H9 (cell line): ENCODE measurements around the gene TFF3. TPM values are rescaled to one million over a fixed set of nuclear protein-coding genes. Genes with fewer than 3 reads are reported as not detected.

Experiments used
- DNase-seq: peaks from one replicate; pipeline ENCODE4 v3.0.0-alpha.2; 2017
- H2AFZ ChIP-seq: one replicate; pipeline ENCODE4 v1.6.1; 2013; ENCODE audit warnings: mild to moderate bottlenecking, low read length, control low read depth, moderate library complexity
- H2AK5ac ChIP-seq: 2 replicates; pipeline ENCODE4 v1.6.1; 2013; ENCODE audit warnings: low read length, control low read depth, mixed read lengths; ENCODE audit not compliant: insufficient read length
- H2BK120ac ChIP-seq: one replicate; pipeline ENCODE4 v1.6.1; 2013; ENCODE audit warnings: low read depth, mild to moderate bottlenecking, low read length, control low read depth, inconsistent platforms; ENCODE audit not compliant: poor library complexity, severe bottlenecking
- H2BK12ac ChIP-seq: 2 replicates; pipeline ENCODE4 v1.6.1; 2013; ENCODE audit warnings: low read length, control low read depth, mixed read lengths, low read depth; ENCODE audit not compliant: insufficient read length
- H2BK15ac ChIP-seq: 2 replicates; pipeline ENCODE4 v1.6.1; 2013; ENCODE audit warnings: low read depth, low read length, control low read depth
- H2BK20ac ChIP-seq: one replicate; pipeline ENCODE4 v1.6.1; 2013; ENCODE audit warnings: low read depth, mild to moderate bottlenecking, low read length, control low read depth, inconsistent platforms; ENCODE audit not compliant: poor library complexity, severe bottlenecking
- H2BK5ac ChIP-seq: 2 replicates; pipeline ENCODE4 v1.6.1; 2013; ENCODE audit warnings: low read length, control low read depth, mixed read lengths; ENCODE audit not compliant: insufficient read length
- H3K14ac ChIP-seq: 2 replicates; pipeline ENCODE4 v1.6.1; 2013; ENCODE audit warnings: low read length, control low read depth; ENCODE audit not compliant: insufficient read depth
- H3K18ac ChIP-seq: 2 replicates; pipeline ENCODE4 v1.6.1; 2013; ENCODE audit warnings: low read depth, mild to moderate bottlenecking, mixed read lengths, low read length, control low read depth; ENCODE audit not compliant: insufficient read length
- H3K23ac ChIP-seq: 2 replicates; pipeline ENCODE4 v1.6.1; 2013; ENCODE audit warnings: low read length, control low read depth, mixed read lengths, low read depth; ENCODE audit not compliant: insufficient read length
- H3K23me2 ChIP-seq: 2 replicates; pipeline ENCODE4 v1.6.1; 2013; ENCODE audit warnings: low read depth, mild to moderate bottlenecking, mixed read lengths, low read length, control low read depth; ENCODE audit not compliant: insufficient read length, poor library complexity, severe bottlenecking
- H3K27ac ChIP-seq: 2 replicates; pipeline ENCODE4 v1.5.1; 2013; ENCODE audit warnings: low read length, control low read depth, mixed read lengths, low read depth; ENCODE audit not compliant: insufficient read length
- H3K27me3 ChIP-seq: 2 replicates; pipeline ENCODE4 v1.6.1; 2013; ENCODE audit warnings: low read length, control low read depth, inconsistent platforms; ENCODE audit not compliant: insufficient read depth
- H3K4ac ChIP-seq: 2 replicates; pipeline ENCODE4 v1.6.1; 2013; ENCODE audit warnings: low read depth, mild to moderate bottlenecking, control low read depth, inconsistent platforms, low read length, moderate library complexity
- H3K4me1 ChIP-seq: 2 replicates; pipeline ENCODE4 v1.6.1; 2013; ENCODE audit warnings: low read length, control low read depth, inconsistent platforms; ENCODE audit not compliant: insufficient read depth
- H3K4me2 ChIP-seq: 2 replicates; pipeline ENCODE4 v1.6.1; 2013; ENCODE audit warnings: low read length, control low read depth, mixed read lengths; ENCODE audit not compliant: insufficient read length, insufficient read depth
- H3K56ac ChIP-seq: 2 replicates; pipeline ENCODE4 v1.6.1; 2013; ENCODE audit warnings: low read depth, mild to moderate bottlenecking, mixed read lengths, low read length, control low read depth; ENCODE audit not compliant: insufficient read length
- H3K79me1 ChIP-seq: 2 replicates; pipeline ENCODE4 v1.6.1; 2013; ENCODE audit warnings: low read depth, mild to moderate bottlenecking, moderate library complexity, low read length, control low read depth, inconsistent platforms; ENCODE audit not compliant: insufficient read depth, poor library complexity, severe bottlenecking
- H3K79me2 ChIP-seq: 2 replicates; pipeline ENCODE4 v1.6.1; 2013; ENCODE audit warnings: low read length, control low read depth, inconsistent platforms; ENCODE audit not compliant: insufficient read depth
- H3K9ac ChIP-seq: 2 replicates; pipeline ENCODE4 v1.6.1; 2013; ENCODE audit warnings: low read length, control low read depth, mixed read lengths; ENCODE audit not compliant: insufficient read length; ENCODE audit errors: extremely low read depth
- H3K9me3 ChIP-seq: one replicate; pipeline ENCODE4 v1.6.1; 2013; ENCODE audit warnings: low read depth, low read length, inconsistent platforms; ENCODE audit not compliant: control insufficient read depth
- H3T11ph ChIP-seq: one replicate; pipeline ENCODE4 v1.6.1; 2013; ENCODE audit warnings: mild to moderate bottlenecking, low read length, control low read depth, inconsistent platforms
- H4K20me1 ChIP-seq: one replicate; pipeline ENCODE4 v1.6.1; 2013; ENCODE audit not compliant: control insufficient read depth, insufficient read length, insufficient read depth
- H4K5ac ChIP-seq: 2 replicates; pipeline ENCODE4 v1.6.1; 2013; ENCODE audit warnings: low read depth, mild to moderate bottlenecking, mixed read lengths, low read length, control low read depth; ENCODE audit not compliant: insufficient read length
- H4K8ac ChIP-seq: replicated peaks from 2 replicates; pipeline ENCODE4 v1.6.1; 2013; ENCODE audit warnings: low read length, control low read depth, mixed read lengths, low read depth; ENCODE audit not compliant: insufficient read length
- H4K91ac ChIP-seq: 2 replicates; pipeline ENCODE4 v1.6.1; 2013; ENCODE audit warnings: low read depth, mild to moderate bottlenecking, moderate library complexity, mixed read lengths, low read length, control low read depth; ENCODE audit not compliant: insufficient read length
- H3K27ac Mint-ChIP-seq, 3 experiments: 2 replicates in 2 of 3; 3 replicates in 1 of 3; pipeline ENCODE4 v1.8.0; 2020 to 2021; ENCODE audit warnings: mixed read lengths in 3 of 3, mild to moderate bottlenecking in 1 of 3, moderate library complexity in 1 of 3
- H3K27me3 Mint-ChIP-seq: 2 replicates; pipeline ENCODE4 v1.8.0; 2021; ENCODE audit warnings: low read depth, mild to moderate bottlenecking, moderate library complexity, mixed read lengths
- H3K36me3 Mint-ChIP-seq, 3 experiments: 2 replicates in 2 of 3; 3 replicates in 1 of 3; pipeline ENCODE4 v1.8.0; 2020 to 2021; ENCODE audit warnings: low read depth in 3 of 3, mixed read lengths in 3 of 3; ENCODE audit not compliant: insufficient read depth in 1 of 3
- H3K4me1 Mint-ChIP-seq, 2 experiments: 2 replicates each; pipeline ENCODE4 v1.8.0; 2020; ENCODE audit warnings: mixed read lengths in 2 of 2
- H3K4me3 Mint-ChIP-seq, 2 experiments: 2 replicates in 1 of 2; 3 replicates in 1 of 2; pipeline ENCODE4 v1.8.0; 2020 to 2021; ENCODE audit warnings: mild to moderate bottlenecking in 2 of 2, mixed read lengths in 2 of 2, moderate library complexity in 1 of 2
- H3K9me3 Mint-ChIP-seq, 2 experiments: 2 replicates in 1 of 2; 3 replicates in 1 of 2; pipeline ENCODE4 v1.8.0; 2020; ENCODE audit warnings: mild to moderate bottlenecking in 2 of 2, mixed read lengths in 2 of 2, moderate library complexity in 1 of 2
- WGBS: extraction: QIAGEN DNeasy Blood & Tissue Kit; methylation state at CpG from one replicate; pipeline ENCODE4 v1.1.7; 2013; ENCODE audit warnings: missing lambda C conversion rate, low lambda C conversion rate, mixed read lengths; ENCODE audit not compliant: insufficient read length; ENCODE audit errors: extremely low coverage; 5-methylcytosine and 5-hydroxymethylcytosine counted together
- total RNA-seq: library from RNA; stranded (reverse); gene quantifications from 2 replicates; pipeline ENCODE4 v1.2.1, GENCODE V29; 2021
- TF ChIP-seq, protein P1 (sequence below): fragments of 200-600 bp; sonication (generic); conservative IDR thresholded peaks from 3 replicates; pipeline ENCODE4 v1.8.0; 2021; ENCODE audit warnings: antibody characterized with exemption, mild to moderate bottlenecking

The TFF3 gene
- total RNA-seq, 1 experiment from 2014 or later, result 1.5 TPM

DNA sequence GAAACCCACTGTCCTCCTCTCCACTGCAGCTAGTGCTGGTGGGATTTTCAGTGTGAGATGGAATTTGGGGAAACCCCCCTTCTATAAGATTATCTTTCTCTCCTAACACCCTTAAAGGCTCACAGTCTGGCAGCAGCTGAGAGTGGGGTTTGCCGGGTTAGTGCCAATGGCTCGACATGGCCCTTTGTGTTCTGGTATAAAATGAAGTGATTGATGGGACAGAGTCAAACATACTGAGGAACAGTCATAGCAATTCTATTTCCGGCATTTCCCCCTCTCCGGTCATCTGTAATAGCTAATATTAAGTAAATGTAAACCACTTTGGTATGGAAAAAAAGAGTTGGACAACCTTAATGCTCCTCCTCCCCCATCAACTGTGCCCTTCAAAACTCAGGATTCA, 37.6 kb downstream of the TFF3 start:
- Histone ChIP-seq H2BK120ac (no peak overlapping the region), H3K79me2 (no peaks in the 10 kb centered on the region), H3K27ac (no peak overlapping the region), H3K9me3 (no peaks in the 10 kb centered on the region), H2BK20ac (no peak overlapping the region), H4K5ac (no peak overlapping the region), H3K79me1 (no peaks in the 10 kb centered on the region), H3K14ac (no peak overlapping the region), H3K27me3 (no peaks in the 10 kb centered on the region; the same call in 1 of the 2 replicates), H3K4ac (no peak overlapping the region), H2BK5ac (no peak overlapping the region), H3K23ac (no peak overlapping the region), H3K56ac (no peak overlapping the region), H2BK15ac (no peak overlapping the region), H2BK12ac (no peak overlapping the region), H3K4me1 (no peaks in the 10 kb centered on the region), H3K18ac (no peak overlapping the region), H4K20me1 (no peaks in the 10 kb centered on the region), H4K91ac (no peak overlapping the region), H2AFZ (no peak overlapping the region), H3K9ac (no peak overlapping the region), H3K23me2 (no peaks in the 10 kb centered on the region), H4K8ac (no peak overlapping the region), H3K4me2 (no peak overlapping the region), H3T11ph (no peak overlapping the region), H2AK5ac (no peak overlapping the region)
- H3K27me3 Mint-ChIP-seq, result no peaks in the 10 kb centered on the region
- peaks cover 5 to 9% of the 10 kb centered on the region in 2 experiments; a peak in 3 of 4 replicates for H3K4me1 Mint-ChIP-seq
- TF ChIP-seq, protein P1, sequence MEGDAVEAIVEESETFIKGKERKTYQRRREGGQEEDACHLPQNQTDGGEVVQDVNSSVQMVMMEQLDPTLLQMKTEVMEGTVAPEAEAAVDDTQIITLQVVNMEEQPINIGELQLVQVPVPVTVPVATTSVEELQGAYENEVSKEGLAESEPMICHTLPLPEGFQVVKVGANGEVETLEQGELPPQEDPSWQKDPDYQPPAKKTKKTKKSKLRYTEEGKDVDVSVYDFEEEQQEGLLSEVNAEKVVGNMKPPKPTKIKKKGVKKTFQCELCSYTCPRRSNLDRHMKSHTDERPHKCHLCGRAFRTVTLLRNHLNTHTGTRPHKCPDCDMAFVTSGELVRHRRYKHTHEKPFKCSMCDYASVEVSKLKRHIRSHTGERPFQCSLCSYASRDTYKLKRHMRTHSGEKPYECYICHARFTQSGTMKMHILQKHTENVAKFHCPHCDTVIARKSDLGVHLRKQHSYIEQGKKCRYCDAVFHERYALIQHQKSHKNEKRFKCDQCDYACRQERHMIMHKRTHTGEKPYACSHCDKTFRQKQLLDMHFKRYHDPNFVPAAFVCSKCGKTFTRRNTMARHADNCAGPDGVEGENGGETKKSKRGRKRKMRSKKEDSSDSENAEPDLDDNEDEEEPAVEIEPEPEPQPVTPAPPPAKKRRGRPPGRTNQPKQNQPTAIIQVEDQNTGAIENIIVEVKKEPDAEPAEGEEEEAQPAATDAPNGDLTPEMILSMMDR, result no peak
- no peak overlapping the region; a peak in 1 of 7 replicates for H3K27ac Mint-ChIP-seq
- no peaks in the 10 kb centered on the region for H3K36me3 Mint-ChIP-seq
- no peak overlapping the region for H3K4me3 Mint-ChIP-seq
- H3K9me3 Mint-ChIP-seq, result no peaks in the 10 kb centered on the region
- no peak for DNase-seq
- WGBS, result no CpG with 5 or more reads among the region's 4 CpGs
